H9 (cell line): ENCODE results near the gene UNCX. TPM values are rescaled to one million over a fixed set of nuclear protein-coding genes. Genes with fewer than 3 reads are reported as not detected.

Experiments
- DNase-seq: peaks from one replicate; pipeline ENCODE4 v3.0.0-alpha.2; 2017
- H2AFZ ChIP-seq: one replicate; pipeline ENCODE4 v1.6.1; 2013; ENCODE audit warnings: mild to moderate bottlenecking, low read length, control low read depth, moderate library complexity
- H2AK5ac ChIP-seq: 2 replicates; pipeline ENCODE4 v1.6.1; 2013; ENCODE audit warnings: low read length, control low read depth, mixed read lengths; ENCODE audit not compliant: insufficient read length
- H2BK120ac ChIP-seq: one replicate; pipeline ENCODE4 v1.6.1; 2013; ENCODE audit warnings: low read depth, mild to moderate bottlenecking, low read length, control low read depth, inconsistent platforms; ENCODE audit not compliant: poor library complexity, severe bottlenecking
- H2BK12ac ChIP-seq: 2 replicates; pipeline ENCODE4 v1.6.1; 2013; ENCODE audit warnings: low read length, control low read depth, mixed read lengths, low read depth; ENCODE audit not compliant: insufficient read length
- H2BK15ac ChIP-seq: 2 replicates; pipeline ENCODE4 v1.6.1; 2013; ENCODE audit warnings: low read depth, low read length, control low read depth
- H2BK20ac ChIP-seq: one replicate; pipeline ENCODE4 v1.6.1; 2013; ENCODE audit warnings: low read depth, mild to moderate bottlenecking, low read length, control low read depth, inconsistent platforms; ENCODE audit not compliant: poor library complexity, severe bottlenecking
- H2BK5ac ChIP-seq: 2 replicates; pipeline ENCODE4 v1.6.1; 2013; ENCODE audit warnings: low read length, control low read depth, mixed read lengths; ENCODE audit not compliant: insufficient read length
- H3K14ac ChIP-seq: 2 replicates; pipeline ENCODE4 v1.6.1; 2013; ENCODE audit warnings: low read length, control low read depth; ENCODE audit not compliant: insufficient read depth
- H3K18ac ChIP-seq: 2 replicates; pipeline ENCODE4 v1.6.1; 2013; ENCODE audit warnings: low read depth, mild to moderate bottlenecking, mixed read lengths, low read length, control low read depth; ENCODE audit not compliant: insufficient read length
- H3K23ac ChIP-seq: 2 replicates; pipeline ENCODE4 v1.6.1; 2013; ENCODE audit warnings: low read length, control low read depth, mixed read lengths, low read depth; ENCODE audit not compliant: insufficient read length
- H3K23me2 ChIP-seq: 2 replicates; pipeline ENCODE4 v1.6.1; 2013; ENCODE audit warnings: low read depth, mild to moderate bottlenecking, mixed read lengths, low read length, control low read depth; ENCODE audit not compliant: insufficient read length, poor library complexity, severe bottlenecking
- H3K27ac ChIP-seq: 2 replicates; pipeline ENCODE4 v1.5.1; 2013; ENCODE audit warnings: low read length, control low read depth, mixed read lengths, low read depth; ENCODE audit not compliant: insufficient read length
- H3K27me3 ChIP-seq: 2 replicates; pipeline ENCODE4 v1.6.1; 2013; ENCODE audit warnings: low read length, control low read depth, inconsistent platforms; ENCODE audit not compliant: insufficient read depth
- H3K4ac ChIP-seq: 2 replicates; pipeline ENCODE4 v1.6.1; 2013; ENCODE audit warnings: low read depth, mild to moderate bottlenecking, control low read depth, inconsistent platforms, low read length, moderate library complexity
- H3K4me1 ChIP-seq: 2 replicates; pipeline ENCODE4 v1.6.1; 2013; ENCODE audit warnings: low read length, control low read depth, inconsistent platforms; ENCODE audit not compliant: insufficient read depth
- H3K4me2 ChIP-seq: 2 replicates; pipeline ENCODE4 v1.6.1; 2013; ENCODE audit warnings: low read length, control low read depth, mixed read lengths; ENCODE audit not compliant: insufficient read length, insufficient read depth
- H3K56ac ChIP-seq: 2 replicates; pipeline ENCODE4 v1.6.1; 2013; ENCODE audit warnings: low read depth, mild to moderate bottlenecking, mixed read lengths, low read length, control low read depth; ENCODE audit not compliant: insufficient read length
- H3K79me1 ChIP-seq: 2 replicates; pipeline ENCODE4 v1.6.1; 2013; ENCODE audit warnings: low read depth, mild to moderate bottlenecking, moderate library complexity, low read length, control low read depth, inconsistent platforms; ENCODE audit not compliant: insufficient read depth, poor library complexity, severe bottlenecking
- H3K79me2 ChIP-seq: 2 replicates; pipeline ENCODE4 v1.6.1; 2013; ENCODE audit warnings: low read length, control low read depth, inconsistent platforms; ENCODE audit not compliant: insufficient read depth
- H3K9ac ChIP-seq: 2 replicates; pipeline ENCODE4 v1.6.1; 2013; ENCODE audit warnings: low read length, control low read depth, mixed read lengths; ENCODE audit not compliant: insufficient read length; ENCODE audit errors: extremely low read depth
- H3K9me3 ChIP-seq: one replicate; pipeline ENCODE4 v1.6.1; 2013; ENCODE audit warnings: low read depth, low read length, inconsistent platforms; ENCODE audit not compliant: control insufficient read depth
- H3T11ph ChIP-seq: one replicate; pipeline ENCODE4 v1.6.1; 2013; ENCODE audit warnings: mild to moderate bottlenecking, low read length, control low read depth, inconsistent platforms
- H4K20me1 ChIP-seq: one replicate; pipeline ENCODE4 v1.6.1; 2013; ENCODE audit not compliant: control insufficient read depth, insufficient read length, insufficient read depth
- H4K5ac ChIP-seq: 2 replicates; pipeline ENCODE4 v1.6.1; 2013; ENCODE audit warnings: low read depth, mild to moderate bottlenecking, mixed read lengths, low read length, control low read depth; ENCODE audit not compliant: insufficient read length
- H4K8ac ChIP-seq: replicated peaks from 2 replicates; pipeline ENCODE4 v1.6.1; 2013; ENCODE audit warnings: low read length, control low read depth, mixed read lengths, low read depth; ENCODE audit not compliant: insufficient read length
- H4K91ac ChIP-seq: 2 replicates; pipeline ENCODE4 v1.6.1; 2013; ENCODE audit warnings: low read depth, mild to moderate bottlenecking, moderate library complexity, mixed read lengths, low read length, control low read depth; ENCODE audit not compliant: insufficient read length
- H3K27ac Mint-ChIP-seq, 3 experiments: 2 replicates in 2 of 3; 3 replicates in 1 of 3; pipeline ENCODE4 v1.8.0; 2020 to 2021; ENCODE audit warnings: mixed read lengths in 3 of 3, mild to moderate bottlenecking in 1 of 3, moderate library complexity in 1 of 3
- H3K27me3 Mint-ChIP-seq: 2 replicates; pipeline ENCODE4 v1.8.0; 2021; ENCODE audit warnings: low read depth, mild to moderate bottlenecking, moderate library complexity, mixed read lengths
- H3K36me3 Mint-ChIP-seq, 3 experiments: 2 replicates in 2 of 3; 3 replicates in 1 of 3; pipeline ENCODE4 v1.8.0; 2020 to 2021; ENCODE audit warnings: low read depth in 3 of 3, mixed read lengths in 3 of 3; ENCODE audit not compliant: insufficient read depth in 1 of 3
- H3K4me1 Mint-ChIP-seq, 2 experiments: 2 replicates each; pipeline ENCODE4 v1.8.0; 2020; ENCODE audit warnings: mixed read lengths in 2 of 2
- H3K4me3 Mint-ChIP-seq, 2 experiments: 2 replicates in 1 of 2; 3 replicates in 1 of 2; pipeline ENCODE4 v1.8.0; 2020 to 2021; ENCODE audit warnings: mild to moderate bottlenecking in 2 of 2, mixed read lengths in 2 of 2, moderate library complexity in 1 of 2
- H3K9me3 Mint-ChIP-seq, 2 experiments: 2 replicates in 1 of 2; 3 replicates in 1 of 2; pipeline ENCODE4 v1.8.0; 2020; ENCODE audit warnings: mild to moderate bottlenecking in 2 of 2, mixed read lengths in 2 of 2, moderate library complexity in 1 of 2
- WGBS: extraction: QIAGEN DNeasy Blood & Tissue Kit; methylation state at CpG from one replicate; pipeline ENCODE4 v1.1.7; 2013; ENCODE audit warnings: missing lambda C conversion rate, low lambda C conversion rate, mixed read lengths; ENCODE audit not compliant: insufficient read length; ENCODE audit errors: extremely low coverage; 5-methylcytosine and 5-hydroxymethylcytosine counted together
- total RNA-seq: library from RNA; stranded (reverse); gene quantifications from 2 replicates; pipeline ENCODE4 v1.2.1, GENCODE V29; 2021
- TF ChIP-seq, protein P1 (sequence below): fragments of 200-600 bp; sonication (generic); conservative IDR thresholded peaks from 3 replicates; pipeline ENCODE4 v1.8.0; 2021; ENCODE audit warnings: antibody characterized with exemption, mild to moderate bottlenecking

UNCX gene
- total RNA-seq, 1 experiment from 2014 or later = not detected

GRCh38 chr7:1284743-1285458, 52.2 kb downstream of the UNCX start:
- H3K9ac ChIP-seq = no peak overlapping the region
- no peak overlapping the region for H3K27ac Mint-ChIP-seq
- H4K20me1 ChIP-seq = no peaks in the 10 kb centered on the region
- H3K27me3 ChIP-seq = no peaks in the 10 kb centered on the region; the same call in 1 of the 2 replicates
- no peaks in the 10 kb centered on the region for H3K79me1 ChIP-seq
- no peak overlapping the region for H3K56ac ChIP-seq
- no peak overlapping the region for H2BK12ac ChIP-seq
- no peak overlapping the region for H4K91ac ChIP-seq
- H2AK5ac ChIP-seq = no peak overlapping the region
- H3K14ac ChIP-seq = no peak overlapping the region
- no peak overlapping the region for H3K27ac ChIP-seq
- H3K23me2 ChIP-seq = no peaks in the 10 kb centered on the region
- H3K9me3 ChIP-seq = no peaks in the 10 kb centered on the region
- no peak overlapping the region for H3K18ac ChIP-seq
- H3K4me1 Mint-ChIP-seq = 0 out of 4 replicates have a peak, but pooled peaks cover 0 to 3% of the 10 kb centered on the region in 2 experiments
- no peak overlapping the region for H3K4me2 ChIP-seq
- no peaks in the 10 kb centered on the region for H3K4me1 ChIP-seq
- no peaks in the 10 kb centered on the region for H3K79me2 ChIP-seq
- H2BK20ac ChIP-seq = no peak overlapping the region
- no peak overlapping the region for H2BK5ac ChIP-seq
- no peaks in the 10 kb centered on the region; a peak in 1 of 7 replicates for H3K36me3 Mint-ChIP-seq
- H2BK120ac ChIP-seq = no peak overlapping the region
- H4K8ac ChIP-seq = no peak overlapping the region
- no peak overlapping the region for H2BK15ac ChIP-seq
- no peak overlapping the region for H3T11ph ChIP-seq
- TF ChIP-seq, protein P1, sequence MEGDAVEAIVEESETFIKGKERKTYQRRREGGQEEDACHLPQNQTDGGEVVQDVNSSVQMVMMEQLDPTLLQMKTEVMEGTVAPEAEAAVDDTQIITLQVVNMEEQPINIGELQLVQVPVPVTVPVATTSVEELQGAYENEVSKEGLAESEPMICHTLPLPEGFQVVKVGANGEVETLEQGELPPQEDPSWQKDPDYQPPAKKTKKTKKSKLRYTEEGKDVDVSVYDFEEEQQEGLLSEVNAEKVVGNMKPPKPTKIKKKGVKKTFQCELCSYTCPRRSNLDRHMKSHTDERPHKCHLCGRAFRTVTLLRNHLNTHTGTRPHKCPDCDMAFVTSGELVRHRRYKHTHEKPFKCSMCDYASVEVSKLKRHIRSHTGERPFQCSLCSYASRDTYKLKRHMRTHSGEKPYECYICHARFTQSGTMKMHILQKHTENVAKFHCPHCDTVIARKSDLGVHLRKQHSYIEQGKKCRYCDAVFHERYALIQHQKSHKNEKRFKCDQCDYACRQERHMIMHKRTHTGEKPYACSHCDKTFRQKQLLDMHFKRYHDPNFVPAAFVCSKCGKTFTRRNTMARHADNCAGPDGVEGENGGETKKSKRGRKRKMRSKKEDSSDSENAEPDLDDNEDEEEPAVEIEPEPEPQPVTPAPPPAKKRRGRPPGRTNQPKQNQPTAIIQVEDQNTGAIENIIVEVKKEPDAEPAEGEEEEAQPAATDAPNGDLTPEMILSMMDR = no peak
- peaks cover 0 to 4% of the 10 kb centered on the region in 2 experiments; a peak in 2 of 5 replicates for H3K9me3 Mint-ChIP-seq
- H3K4me3 Mint-ChIP-seq = no peak overlapping the region
- H2AFZ ChIP-seq = no peak overlapping the region
- WGBS = no CpG with 5 or more reads among the region's 20 CpGs
- H4K5ac ChIP-seq = no peak overlapping the region
- H3K4ac ChIP-seq = no peak overlapping the region
- DNase-seq = no peak
- peaks cover 27% of the 10 kb centered on the region for H3K27me3 Mint-ChIP-seq
- no peak overlapping the region for H3K23ac ChIP-seq
